ENCODE results near the gene SLC4A4. TPM values are rescaled to one million over a fixed set of nuclear protein-coding genes. Genes with fewer than 3 reads are reported as not detected.

SLC4A4 gene
- total and polyA plus RNA-seq, 4 donors, result 3.2 to 78.6 (median 18.6) TPM

GRCh38 chr4:71607780-71608677 lies 269.2 kb downstream of the SLC4A4 start:
- DNase-seq (peak in 2 of 3 donors; percentile 24 to 46), ATAC-seq (ENCODE audit: insufficient read depth, low FRiP score) (peak; percentile 74)
- Histone ChIP-seq H3K27me3 (ENCODE audit: control insufficient read depth in 3 of 3, insufficient read depth in 3 of 3, low read length in 2 of 3) (no peaks in the 10 kb centered on the region), H3K4me3 (no peak overlapping the region), H3K36me3 (ENCODE audit: control insufficient read depth in 4 of 4, insufficient read depth in 4 of 4, low read length in 4 of 4) (no peaks in the 10 kb centered on the region), H3K27ac (ENCODE audit: low read depth in 1 of 2, low read length in 1 of 2) (peak overlapping the region in 1 of 2 donors; percentile 78), H3K9me3 (ENCODE audit: control insufficient read depth in 4 of 4, insufficient read depth in 3 of 4, low read length in 3 of 4) (peaks cover 0 to 2% (median 0%) of the 10 kb centered on the region in 4 donors), H3K9ac (ENCODE audit: insufficient read depth in 1 of 2, low read length in 2 of 2) (no peak overlapping the region), H3K4me1 (ENCODE audit: control insufficient read depth in 5 of 5, insufficient read depth in 5 of 5, low read length in 5 of 5) (peaks cover 0 to 3% (median 0%) of the 10 kb centered on the region in 5 donors)
- TF ChIP-seq CTCF (IDR thresholded peaks at IDR 0.05; ENCODE audit: control extremely low read depth, extremely low read depth), result no peak
- WGBS, 2 donors, result 72 to 78% methylated on average over 3 of the region's 3 CpGs

GRCh38 chr4:71608678-71609071 lies 269.9 kb downstream of the SLC4A4 start:
- ATAC-seq (ENCODE audit: insufficient read depth, low FRiP score) (peak; percentile 22), DNase-seq (no peak)
- H3K27me3 ChIP-seq (ENCODE audit: control insufficient read depth in 3 of 3, insufficient read depth in 3 of 3, low read length in 2 of 3), result no peaks in the 10 kb centered on the region
- WGBS, 2 donors, result 35 to 59% methylated on average over 2 of the region's 2 CpGs
- H3K9ac ChIP-seq (ENCODE audit: insufficient read depth in 1 of 2, low read length in 2 of 2), result no peak overlapping the region
- H3K27ac ChIP-seq (ENCODE audit: low read depth in 1 of 2, low read length in 1 of 2), result no peak overlapping the region
- H3K4me3 ChIP-seq, result no peak overlapping the region
- TF ChIP-seq CTCF (IDR thresholded peaks at IDR 0.05; ENCODE audit: control extremely low read depth, extremely low read depth), result no peak
- H3K36me3 ChIP-seq (ENCODE audit: control insufficient read depth in 4 of 4, insufficient read depth in 4 of 4, low read length in 4 of 4), result no peaks in the 10 kb centered on the region
- peaks cover 0 to 3% (median 0%) of the 10 kb centered on the region in 5 donors for H3K4me1 ChIP-seq (ENCODE audit: control insufficient read depth in 5 of 5, insufficient read depth in 5 of 5, low read length in 5 of 5)
- H3K9me3 ChIP-seq (ENCODE audit: control insufficient read depth in 4 of 4, insufficient read depth in 3 of 4, low read length in 3 of 4), result peaks cover 0 to 2% (median 0%) of the 10 kb centered on the region in 4 donors

GRCh38 chr4:71609167-71609566 lies 270.3 kb downstream of the SLC4A4 start:
- TF ChIP-seq CTCF (IDR thresholded peaks at IDR 0.05; ENCODE audit: control extremely low read depth, extremely low read depth), result no peak
- Histone ChIP-seq H3K9me3 (ENCODE audit: control insufficient read depth in 4 of 4, insufficient read depth in 3 of 4, low read length in 3 of 4) (peaks cover 0 to 2% (median 0%) of the 10 kb centered on the region in 4 donors), H3K9ac (ENCODE audit: insufficient read depth in 1 of 2, low read length in 2 of 2) (no peak overlapping the region), H3K27me3 (ENCODE audit: control insufficient read depth in 3 of 3, insufficient read depth in 3 of 3, low read length in 2 of 3) (no peaks in the 10 kb centered on the region), H3K4me1 (ENCODE audit: control insufficient read depth in 5 of 5, insufficient read depth in 5 of 5, low read length in 5 of 5) (peaks cover 0 to 3% (median 0%) of the 10 kb centered on the region in 5 donors), H3K4me3 (no peak overlapping the region), H3K36me3 (ENCODE audit: control insufficient read depth in 4 of 4, insufficient read depth in 4 of 4, low read length in 4 of 4) (no peaks in the 10 kb centered on the region), H3K27ac (ENCODE audit: low read depth in 1 of 2, low read length in 1 of 2) (no peak overlapping the region)
- no peak for ATAC-seq (ENCODE audit: insufficient read depth, low FRiP score)
- WGBS, 2 donors, result 91 to 97% methylated on average over 2 of the region's 2 CpGs
- no peak for DNase-seq

Data from lung (tissue), 12 donors.